ENCODE data around the gene PIK3R1.

DNA sequence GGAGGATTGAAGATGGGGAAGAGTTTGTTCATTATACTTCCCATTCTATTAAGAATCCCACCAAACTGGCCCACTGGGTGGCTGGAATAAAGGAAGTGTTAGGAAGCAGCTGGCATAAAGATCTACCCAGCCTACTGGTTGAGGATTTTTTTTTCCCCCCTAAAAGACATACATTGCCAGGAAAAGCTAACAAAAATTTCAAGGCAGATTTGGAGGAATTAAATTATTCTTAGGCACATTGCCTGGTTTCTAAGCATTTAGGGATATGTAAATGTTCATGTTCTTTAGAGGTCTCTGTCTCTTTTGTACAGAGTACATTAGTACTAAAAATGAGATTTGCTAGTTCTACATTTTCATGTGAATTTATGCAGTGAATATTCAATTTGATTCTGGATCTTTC, 8.3 kb downstream of the PIK3R1 start:
- no peak for TF ChIP-seq POLR2A (IDR thresholded peaks at IDR 0.05)
- TF ChIP-seq, protein P1, sequence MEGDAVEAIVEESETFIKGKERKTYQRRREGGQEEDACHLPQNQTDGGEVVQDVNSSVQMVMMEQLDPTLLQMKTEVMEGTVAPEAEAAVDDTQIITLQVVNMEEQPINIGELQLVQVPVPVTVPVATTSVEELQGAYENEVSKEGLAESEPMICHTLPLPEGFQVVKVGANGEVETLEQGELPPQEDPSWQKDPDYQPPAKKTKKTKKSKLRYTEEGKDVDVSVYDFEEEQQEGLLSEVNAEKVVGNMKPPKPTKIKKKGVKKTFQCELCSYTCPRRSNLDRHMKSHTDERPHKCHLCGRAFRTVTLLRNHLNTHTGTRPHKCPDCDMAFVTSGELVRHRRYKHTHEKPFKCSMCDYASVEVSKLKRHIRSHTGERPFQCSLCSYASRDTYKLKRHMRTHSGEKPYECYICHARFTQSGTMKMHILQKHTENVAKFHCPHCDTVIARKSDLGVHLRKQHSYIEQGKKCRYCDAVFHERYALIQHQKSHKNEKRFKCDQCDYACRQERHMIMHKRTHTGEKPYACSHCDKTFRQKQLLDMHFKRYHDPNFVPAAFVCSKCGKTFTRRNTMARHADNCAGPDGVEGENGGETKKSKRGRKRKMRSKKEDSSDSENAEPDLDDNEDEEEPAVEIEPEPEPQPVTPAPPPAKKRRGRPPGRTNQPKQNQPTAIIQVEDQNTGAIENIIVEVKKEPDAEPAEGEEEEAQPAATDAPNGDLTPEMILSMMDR (IDR thresholded peaks at IDR 0.05), result no peak
- TF ChIP-seq POLR2AphosphoS5 (IDR thresholded peaks at IDR 0.05), result no peak
